H1 (cell line): ENCODE data around the gene DYSF. TPM values are rescaled to one million over a fixed set of nuclear protein-coding genes. Genes with fewer than 3 reads are reported as not detected.

Source experiments
- CTCF ChIA-PET: fragments of 300-600 bp; sonication (Branson Sonifier 250); formaldehyde crosslinking; loops from one replicate; lab custom pipeline; 2021; ENCODE audit not compliant: partially characterized antibody; lab: Charles Lee
- POLR2A ChIA-PET: fragments of 300-600 bp; sonication (Branson Sonifier 250); formaldehyde crosslinking; loops from one replicate; lab custom pipeline; 2021; ENCODE audit warnings: inconsistent platforms; ENCODE audit not compliant: partially characterized antibody; lab: Charles Lee
- DNase-seq, 2 experiments: peaks; one replicate each; pipeline versions ENCODE4 v3.0.0 to v3.0.0-alpha.2; 2010 to 2022; ENCODE audit warnings: low spot score in 2 of 2, low read depth in 1 of 2, mixed read lengths in 1 of 2
- FAIRE-seq: peaks from 2 replicates; lab custom pipeline; 2011; peaks lifted over from hg19 to GRCh38; lab: Jason Lieb, UNC
- H2AFZ ChIP-seq: 2 replicates; pipeline ENCODE4 v1.8.1; 2012; ENCODE audit warnings: low read length, inconsistent platforms
- H2AK5ac ChIP-seq: 2 replicates; pipeline ENCODE4 v1.6.1; 2013; ENCODE audit warnings: low read depth, low read length
- H2BK120ac ChIP-seq: replicated peaks from 2 replicates; pipeline ENCODE3; 2013; ENCODE audit warnings: low read depth, low read length, inconsistent platforms
- H2BK12ac ChIP-seq: 2 replicates; pipeline ENCODE4 v1.6.1; 2013; ENCODE audit warnings: low read depth, low read length
- H2BK15ac ChIP-seq: 2 replicates; pipeline ENCODE4 v1.6.1; 2013; ENCODE audit warnings: low read length
- H2BK20ac ChIP-seq: 2 replicates; pipeline ENCODE4 v1.6.1; 2013; ENCODE audit warnings: low read length
- H2BK5ac ChIP-seq: 2 replicates; pipeline ENCODE4 v1.6.1; 2013; ENCODE audit warnings: low read depth, low read length
- H3K14ac ChIP-seq: 2 replicates; pipeline ENCODE4 v1.6.1; 2013; ENCODE audit warnings: inconsistent platforms; ENCODE audit not compliant: insufficient read length
- H3K18ac ChIP-seq: 2 replicates; pipeline ENCODE4 v1.6.1; 2013; ENCODE audit warnings: low read length; ENCODE audit errors: extremely low read depth
- H3K23ac ChIP-seq: 2 replicates; pipeline ENCODE4 v1.6.1; 2013; ENCODE audit warnings: inconsistent platforms; ENCODE audit not compliant: insufficient read length
- H3K23me2 ChIP-seq: 2 replicates; pipeline ENCODE4 v1.6.1; 2013; ENCODE audit warnings: low read depth, low read length
- H3K27ac ChIP-seq: 2 replicates; pipeline ENCODE4 v1.6.1; 2011; ENCODE audit warnings: low read depth, low read length, inconsistent platforms
- H3K27me3 ChIP-seq, 4 experiments: replicated peaks in 1 of 4; 1 replicate in 1 of 4; 2 replicates in 3 of 4; pipeline versions ENCODE4 v1.6.1 to v1.8.1; 2011 to 2013; ENCODE audit warnings: low read length in 3 of 4, mild to moderate bottlenecking in 3 of 4, inconsistent platforms in 2 of 4, mixed read lengths in 2 of 4, moderate library complexity in 1 of 4; ENCODE audit not compliant: control insufficient read depth in 3 of 4, insufficient read depth in 3 of 4; ENCODE audit errors: extremely low read depth in 1 of 4
- H3K36me3 ChIP-seq, 4 experiments: 2 replicates each; pipeline versions ENCODE4 v1.6.1 to v1.8.1; 2011 to 2013; ENCODE audit warnings: mild to moderate bottlenecking in 4 of 4, low read length in 3 of 4, moderate library complexity in 2 of 4, control low read depth in 1 of 4, inconsistent platforms in 1 of 4; ENCODE audit not compliant: insufficient read depth in 4 of 4, control insufficient read depth in 2 of 4
- H3K4ac ChIP-seq: replicated peaks from 2 replicates; pipeline ENCODE3; 2013; ENCODE audit warnings: low read length, low read depth, mixed read lengths, inconsistent platforms; ENCODE audit not compliant: insufficient read length
- H3K4me1 ChIP-seq, 4 experiments: replicated peaks in 1 of 4; 1 replicate in 1 of 4; 2 replicates in 3 of 4; pipeline versions ENCODE4 v1.6.1 to v1.8.1; 2011 to 2013; ENCODE audit warnings: low read length in 3 of 4, inconsistent platforms in 2 of 4, mixed read lengths in 1 of 4; ENCODE audit not compliant: insufficient read depth in 4 of 4, control insufficient read depth in 3 of 4
- H3K4me2 ChIP-seq, 2 experiments: 2 replicates each; pipeline versions ENCODE4 v1.6.1 to v1.8.1; 2011 to 2013; ENCODE audit warnings: low read depth in 2 of 2, low read length in 2 of 2, control low read depth in 1 of 2, inconsistent platforms in 1 of 2, mild to moderate bottlenecking in 1 of 2; ENCODE audit not compliant: insufficient read depth in 1 of 2
- H3K4me3 ChIP-seq, 4 experiments: fragments of 200-600, 300-600 bp in 1 of 4; sonication (generic), shearing (Covaris generic), sonication (Bioruptor Twin) in 1 of 4; 2 replicates each; pipeline versions ENCODE4 v1.5.1 to v1.8.1; 2011 to 2016; ENCODE audit warnings: low read length in 4 of 4, low read depth in 3 of 4, control low read depth in 2 of 4, inconsistent platforms in 2 of 4, mild to moderate bottlenecking in 2 of 4, mixed read lengths in 1 of 4, moderate library complexity in 1 of 4; ENCODE audit not compliant: insufficient read depth in 2 of 4; ENCODE audit errors: extremely low read depth in 1 of 4
- H3K56ac ChIP-seq: replicated peaks from 2 replicates; pipeline ENCODE3; 2013; ENCODE audit warnings: low read depth, mild to moderate bottlenecking, mixed read lengths, low read length, inconsistent platforms; ENCODE audit not compliant: insufficient read length
- H3K79me1 ChIP-seq: 2 replicates; pipeline ENCODE4 v1.6.1; 2013; ENCODE audit warnings: low read depth, low read length, control low read depth
- H3K79me2 ChIP-seq, 2 experiments: 2 replicates each; pipeline versions ENCODE4 v1.6.1 to v1.8.1; 2012 to 2013; ENCODE audit warnings: low read length in 2 of 2, mild to moderate bottlenecking in 2 of 2, inconsistent platforms in 1 of 2; ENCODE audit not compliant: insufficient read depth in 2 of 2, control insufficient read depth in 1 of 2
- H3K9ac ChIP-seq, 4 experiments: replicated peaks in 1 of 4; 1 replicate in 1 of 4; 2 replicates in 3 of 4; pipeline versions ENCODE4 v1.6.1 to v1.8.1; 2011 to 2013; ENCODE audit warnings: low read depth in 3 of 4, low read length in 3 of 4, control low read depth in 2 of 4, mild to moderate bottlenecking in 2 of 4, moderate library complexity in 2 of 4, inconsistent platforms in 1 of 4; ENCODE audit errors: extremely low read depth in 1 of 4
- H3K9me3 ChIP-seq, 2 experiments: 2 replicates each; pipeline versions ENCODE4 v1.6.1 to v1.8.1; 2012 to 2013; ENCODE audit warnings: mild to moderate bottlenecking in 2 of 2, moderate library complexity in 2 of 2, control low read depth in 1 of 2, inconsistent platforms in 1 of 2, low read depth in 1 of 2, low read length in 1 of 2, mixed read lengths in 1 of 2; ENCODE audit not compliant: insufficient read depth in 2 of 2
- H4K20me1 ChIP-seq, 2 experiments: replicated peaks in 1 of 2; 2 replicates each; pipeline versions ENCODE3 to v1.8.1; 2011 to 2013; ENCODE audit warnings: inconsistent platforms in 2 of 2, low read length in 2 of 2, mild to moderate bottlenecking in 1 of 2; ENCODE audit not compliant: insufficient read depth in 2 of 2, control insufficient read depth in 1 of 2
- H4K5ac ChIP-seq: 2 replicates; pipeline ENCODE4 v1.6.1; 2013; ENCODE audit warnings: low read length, low read depth, mixed read lengths, inconsistent platforms; ENCODE audit not compliant: insufficient read length
- H4K8ac ChIP-seq: 2 replicates; pipeline ENCODE4 v1.8.0; 2013; ENCODE audit warnings: mild to moderate bottlenecking, moderate library complexity, low read length, inconsistent platforms; ENCODE audit not compliant: insufficient read depth; ENCODE audit errors: extremely low read depth
- H4K91ac ChIP-seq: replicated peaks from 2 replicates; pipeline ENCODE3; 2013; ENCODE audit warnings: low read length, mixed read lengths, inconsistent platforms; ENCODE audit not compliant: insufficient read length
- BCL11A ChIP-seq, 2 experiments: IDR thresholded peaks; one replicate each; pipeline ENCODE4 v1.6.1; 2011; ENCODE audit warnings: low read depth in 2 of 2, low read length in 2 of 2, mild to moderate bottlenecking in 2 of 2
- CTBP2 ChIP-seq: IDR thresholded peaks from 2 replicates; pipeline ENCODE4 v1.7.0; 2011; ENCODE audit warnings: borderline replicate concordance, mild to moderate bottlenecking, moderate library complexity, mixed read lengths, low read length; ENCODE audit not compliant: insufficient read depth, insufficient read length
- HDAC6 ChIP-seq: IDR thresholded peaks from one replicate; pipeline ENCODE4 v1.7.1; 2012; ENCODE audit warnings: low read depth, mild to moderate bottlenecking, inconsistent platforms, low read length, moderate library complexity
- MAX ChIP-seq: IDR thresholded peaks from 2 replicates; pipeline ENCODE4 v1.6.1; 2012; ENCODE audit warnings: inconsistent platforms
- NANOG ChIP-seq: IDR thresholded peaks from 2 replicates; pipeline ENCODE4 v1.6.1; 2011; ENCODE audit warnings: low read length, low read depth, mild to moderate bottlenecking, inconsistent platforms; ENCODE audit not compliant: insufficient read depth, poor library complexity, severe bottlenecking
- NRF1 ChIP-seq: IDR thresholded peaks from 2 replicates; pipeline ENCODE4 v1.6.1; 2011; ENCODE audit warnings: mild to moderate bottlenecking, low read depth, low read length, improper control_type of control experiment
- PHF8 ChIP-seq: fragments of 200-600 bp; sonication (generic); conservative IDR thresholded peaks from 2 replicates; pipeline ENCODE4 v1.7.1; 2012; ENCODE audit warnings: low read depth, mild to moderate bottlenecking, inconsistent platforms, low read length, moderate library complexity
- SAP30 ChIP-seq: fragments of 300-600 bp; sonication (generic); IDR thresholded peaks from 2 replicates; pipeline ENCODE4 v1.7.1; 2012; ENCODE audit warnings: low read length, moderate library complexity, mild to moderate bottlenecking, inconsistent platforms; ENCODE audit not compliant: insufficient read depth, insufficient replicate concordance
- SP2 ChIP-seq: IDR thresholded peaks from 2 replicates; pipeline ENCODE4 v1.6.1; 2012; ENCODE audit warnings: mild to moderate bottlenecking, low read length, inconsistent platforms
- WGBS, 2 experiments: shearing (Covaris generic) in 1 of 2; methylation state at CpG; one replicate each; pipeline versions ENCODE4 v1.1.6 to v1.1.7; 2013 to 2015; ENCODE audit warnings: low lambda C conversion rate in 2 of 2, mixed read lengths in 2 of 2, inconsistent platforms in 1 of 2, low coverage in 1 of 2, missing lambda C conversion rate in 1 of 2; ENCODE audit not compliant: insufficient replicate concordance in 2 of 2, insufficient coverage in 1 of 2, insufficient read length in 1 of 2; ENCODE audit errors: extremely low coverage in 1 of 2, missing lambda C conversion rate in 1 of 2; 5-methylcytosine and 5-hydroxymethylcytosine counted together
- polyA plus RNA-seq, 7 experiments: library from polyadenylated mRNA; depleted of rRNA in 3 of 7; stranded (reverse) in 5 of 7; unstranded in 2 of 7; fragments of >200 nt in 5 of 7; fragments of 200-250 nt in 2 of 7; gene quantifications; 1 replicate in 5 of 7; 2 replicates in 1 of 7; 4 replicates in 1 of 7; pipeline versions ENCODE4 v1.2.1 to v1.2.3, GENCODE V29; 2011 to 2013; ENCODE audit warnings: missing spikeins in 2 of 7, mixed read lengths in 2 of 7
- total RNA-seq: library from RNA; stranded (reverse); fragmentation: NEBNext Ultra II Directional; extraction: Animal tissue kit (Norgen Biotek cat#: 25700); gene quantifications from 2 replicates; pipeline ENCODE4 v1.2.1, GENCODE V29; 2021

DYSF gene
- total and polyA plus RNA-seq, 2 of the 8 experiments (the other 6 are each of a cell fraction or from before 2014, with no cell fraction given): 5.8 to 7.1 TPM

- H2BK15ac ChIP-seq: no peak overlapping the region
- no peak for TF ChIP-seq NRF1
- TF ChIP-seq HDAC6: no peak
- TF ChIP-seq SAP30: no peak
- TF ChIP-seq NANOG: no peak
- no peak for TF ChIP-seq CTBP2
- TF ChIP-seq SP2: no peak
- TF ChIP-seq BCL11A (IDR thresholded peaks at IDR 0.05; ENCODE audit: low read depth in 2 of 2, low read length in 2 of 2): no peak
- no peak for TF ChIP-seq PHF8
- no peak for TF ChIP-seq MAX
- H3K14ac ChIP-seq: no peak overlapping the region
- H3K27ac ChIP-seq: no peak overlapping the region
- H4K91ac ChIP-seq: no peak overlapping the region
- H3K56ac ChIP-seq: no peak overlapping the region
- H3K4me1 ChIP-seq: no peaks in the 10 kb centered on the region; a peak in 1 of 7 replicates
- no peak overlapping the region for H2BK120ac ChIP-seq
- no peak overlapping the region for H2AK5ac ChIP-seq
- no peaks in the 10 kb centered on the region for H3K79me2 ChIP-seq
- no peaks in the 10 kb centered on the region for H3K9me3 ChIP-seq
- no peak overlapping the region for H2BK5ac ChIP-seq
- DNase-seq (no peak), FAIRE-seq (no peak)
- ChIA-PET POLR2A (no interaction called here), CTCF (interaction anchor here (0.5 to 1.3 kb wide), 4 partner anchors 12 to 214 kb away, joined by 3 to 4 read pairs (median 4); no protein-coding TSS in a partner anchor)
- H4K8ac ChIP-seq: no peak overlapping the region; the same call in 1 of the 2 replicates
- no peak overlapping the region for H2AFZ ChIP-seq
- H3K9ac ChIP-seq: no peak overlapping the region
- H3K23ac ChIP-seq: no peak overlapping the region
- no peaks in the 10 kb centered on the region for H3K23me2 ChIP-seq
- WGBS, 2 experiments: 90% methylated on average over 6 of the region's 7 CpGs; no CpG with 5 or more reads in 1 of the 2 experiments
- no peak overlapping the region for H4K5ac ChIP-seq
- no peaks in the 10 kb centered on the region for H4K20me1 ChIP-seq
- no peak overlapping the region for H3K4me3 ChIP-seq
- no peaks in the 10 kb centered on the region for H3K36me3 ChIP-seq
- no peak overlapping the region for H2BK12ac ChIP-seq
- H3K4me2 ChIP-seq: no peak overlapping the region
- no peak overlapping the region for H2BK20ac ChIP-seq
- no peak overlapping the region for H3K4ac ChIP-seq
- no peaks in the 10 kb centered on the region for H3K27me3 ChIP-seq
- no peak overlapping the region for H3K18ac ChIP-seq
- no peaks in the 10 kb centered on the region for H3K79me1 ChIP-seq
Measured at GRCh38 chr2:71583876-71584275, 130.5 kb downstream of the DYSF start.
